GM21515 (cell line): ENCODE data around the gene IDUA.

Source experiments
- ATAC-seq: cut with Tn5 transposase; IDR thresholded peaks from one replicate; pipeline ENCODE4 v1.9.1; 2021; ENCODE audit not compliant: unreplicated experiment

Gene IDUA

DNA sequence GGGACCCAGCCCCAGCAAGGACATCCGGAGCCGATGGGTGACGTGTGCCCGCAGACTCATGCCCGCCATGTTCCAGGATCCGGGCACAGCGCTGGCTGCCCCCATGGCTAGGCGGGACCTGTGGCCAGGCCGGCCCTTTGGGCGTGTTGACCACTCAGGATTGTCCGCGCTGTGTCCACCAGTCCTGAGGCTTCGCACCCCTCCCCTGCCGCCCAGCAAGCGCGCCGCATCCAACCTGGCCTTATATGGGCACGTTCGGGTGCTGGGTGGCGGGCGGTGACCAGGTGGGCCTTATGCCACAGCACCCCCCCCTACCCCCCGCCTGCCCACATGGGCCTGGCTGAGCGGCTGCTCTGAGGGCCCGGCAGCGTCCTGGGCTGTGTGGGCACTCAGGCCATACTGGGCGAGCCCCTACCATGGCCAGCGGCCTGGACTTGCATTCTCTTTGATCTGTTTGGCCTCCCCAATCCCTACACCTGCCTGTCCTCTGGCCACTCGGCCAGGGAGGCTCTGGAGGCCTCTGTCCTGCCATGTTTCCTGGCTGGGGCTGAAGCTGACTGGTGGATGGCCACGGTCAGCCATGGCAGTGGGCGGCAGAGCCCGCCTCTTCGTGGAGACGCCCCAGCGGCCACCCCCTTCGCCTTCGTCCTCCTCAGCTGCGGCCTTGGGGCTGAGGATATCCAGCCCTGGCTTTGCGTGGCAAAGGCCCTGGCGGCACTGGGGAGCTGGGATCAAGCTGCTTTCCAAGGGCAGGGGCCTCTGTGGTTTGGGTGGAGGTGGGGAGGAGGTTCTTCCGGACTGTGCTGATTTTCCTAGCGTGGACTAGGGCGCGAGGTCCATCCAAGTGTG lies 26.6 kb downstream of the IDUA start:
- no peak for ATAC-seq

DNA sequence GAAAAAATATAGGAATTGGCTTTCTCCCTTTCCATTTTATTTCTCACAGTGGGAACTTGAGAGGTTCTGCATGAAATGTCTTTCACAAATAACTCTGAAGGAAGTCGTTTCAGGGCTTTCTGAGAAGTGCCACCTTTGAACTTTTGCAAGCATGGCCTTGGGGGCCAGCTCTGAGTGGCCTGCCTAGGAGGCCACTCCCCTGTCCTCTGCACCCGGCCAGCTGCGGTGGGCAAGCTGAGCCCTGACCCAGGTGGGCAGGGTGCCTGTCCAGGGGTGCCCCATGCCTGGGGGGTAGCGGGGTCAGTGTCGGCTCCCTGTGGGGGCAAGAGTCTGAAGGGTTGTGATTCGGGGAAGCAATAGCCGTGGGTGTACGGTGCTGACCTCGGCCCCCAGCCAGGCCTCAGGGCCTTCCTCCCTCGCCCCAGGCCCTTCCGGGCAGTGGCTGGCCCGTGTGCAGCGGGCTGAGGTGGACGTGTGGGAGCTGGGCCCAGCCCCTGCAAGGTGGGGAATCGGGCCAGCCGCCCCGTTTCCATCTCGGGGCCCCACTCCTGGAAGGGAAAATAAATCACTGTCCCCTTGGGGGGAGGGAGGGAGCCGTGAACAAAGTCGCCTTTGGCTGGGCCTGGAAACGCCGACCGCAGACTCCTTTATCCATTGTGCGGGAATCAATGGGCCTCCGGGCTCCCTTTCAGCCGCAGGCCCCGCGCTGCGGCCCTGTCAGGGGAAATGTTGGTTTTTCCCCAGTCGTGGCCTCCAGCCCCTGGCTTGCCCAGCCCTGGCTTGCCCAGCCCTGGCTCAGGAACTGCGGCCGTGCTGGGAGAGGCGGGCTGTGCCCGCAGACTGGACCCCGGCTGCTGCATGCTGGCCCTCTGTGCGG lies 27.7 kb downstream of the IDUA start:
- no peak for ATAC-seq

DNA sequence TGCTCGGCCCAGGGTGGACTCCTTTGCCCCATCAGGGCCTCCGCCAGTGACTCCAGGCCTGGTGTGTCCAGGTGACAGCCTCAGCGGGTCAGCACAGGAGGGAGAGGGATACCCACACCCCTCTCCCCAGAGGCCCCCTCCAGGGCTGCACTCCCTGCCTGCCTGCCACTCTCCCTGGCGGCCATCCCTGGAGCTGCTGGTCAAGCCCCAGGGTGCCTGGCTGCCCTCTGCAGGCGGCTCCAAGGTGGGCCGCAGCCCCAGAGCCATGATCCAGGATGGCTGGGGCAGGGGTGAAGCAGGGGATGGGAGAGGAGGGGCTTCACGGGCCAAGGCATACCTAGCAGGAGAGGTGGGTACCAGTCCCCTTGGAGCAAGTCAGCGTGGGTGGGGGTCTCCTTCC lies 28.3 kb downstream of the IDUA start:
- no peak for ATAC-seq

DNA sequence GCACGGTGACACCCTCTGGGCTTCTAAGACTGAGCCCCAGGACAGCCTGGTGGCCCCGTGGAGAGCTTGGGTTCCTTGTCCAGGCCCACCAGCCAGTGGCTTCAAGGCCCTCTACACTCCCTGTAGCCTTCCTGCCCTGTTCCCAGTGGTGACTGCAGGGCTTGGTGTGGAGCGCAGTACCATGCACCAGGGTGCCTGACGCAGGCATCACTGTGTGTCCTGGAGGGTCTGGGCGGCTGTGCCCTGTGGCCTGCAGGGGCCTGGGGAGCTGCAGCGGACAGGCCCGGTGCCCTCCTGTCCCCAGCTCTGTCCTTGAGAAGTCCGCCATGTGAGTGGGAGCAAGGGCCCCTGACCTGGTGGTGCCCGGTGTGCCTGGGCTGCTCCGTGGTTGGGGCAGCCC lies 28.9 kb downstream of the IDUA start:
- ATAC-seq: no peak

DNA sequence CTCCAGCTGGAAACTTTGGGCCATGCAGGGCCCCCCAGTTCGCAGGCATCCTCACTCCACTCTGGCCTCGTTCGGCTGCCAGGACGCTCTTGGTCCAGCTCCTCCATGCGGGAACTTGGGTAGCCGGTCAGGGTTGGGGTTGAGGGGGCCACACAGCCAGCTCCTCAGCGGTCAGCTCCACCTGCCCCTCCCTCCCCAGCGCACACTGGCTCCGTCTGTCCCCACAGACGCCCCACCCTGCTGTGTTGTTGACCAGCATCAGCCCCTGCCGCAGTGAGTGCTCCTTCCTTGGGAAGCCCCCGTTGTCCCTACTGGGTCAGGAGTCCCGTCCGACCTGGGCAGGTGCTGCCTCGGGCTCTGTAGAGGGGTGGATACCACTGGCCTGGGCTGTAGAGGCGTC lies 30.4 kb downstream of the IDUA start:
- ATAC-seq: no peak

DNA sequence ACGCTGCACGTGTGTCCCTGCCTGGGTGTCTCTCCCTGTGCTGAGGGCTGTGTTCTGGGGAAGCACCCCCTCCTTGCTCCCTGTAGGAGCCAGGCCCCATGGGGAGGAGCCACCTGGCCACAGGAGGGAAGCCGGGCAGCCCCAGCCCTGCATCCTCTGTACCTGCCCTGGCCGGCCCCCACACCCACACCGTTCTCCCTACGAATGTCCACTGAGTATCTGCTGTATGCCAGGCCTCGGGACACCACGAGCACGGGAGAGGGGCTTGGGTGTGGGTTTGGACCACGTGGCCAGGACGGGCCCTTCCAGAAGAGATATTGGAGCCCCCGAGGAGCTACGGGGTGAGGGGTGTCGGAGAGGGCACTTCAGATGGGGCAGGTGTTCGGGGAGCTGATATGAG lies 30.9 kb downstream of the IDUA start:
- no peak for ATAC-seq

DNA sequence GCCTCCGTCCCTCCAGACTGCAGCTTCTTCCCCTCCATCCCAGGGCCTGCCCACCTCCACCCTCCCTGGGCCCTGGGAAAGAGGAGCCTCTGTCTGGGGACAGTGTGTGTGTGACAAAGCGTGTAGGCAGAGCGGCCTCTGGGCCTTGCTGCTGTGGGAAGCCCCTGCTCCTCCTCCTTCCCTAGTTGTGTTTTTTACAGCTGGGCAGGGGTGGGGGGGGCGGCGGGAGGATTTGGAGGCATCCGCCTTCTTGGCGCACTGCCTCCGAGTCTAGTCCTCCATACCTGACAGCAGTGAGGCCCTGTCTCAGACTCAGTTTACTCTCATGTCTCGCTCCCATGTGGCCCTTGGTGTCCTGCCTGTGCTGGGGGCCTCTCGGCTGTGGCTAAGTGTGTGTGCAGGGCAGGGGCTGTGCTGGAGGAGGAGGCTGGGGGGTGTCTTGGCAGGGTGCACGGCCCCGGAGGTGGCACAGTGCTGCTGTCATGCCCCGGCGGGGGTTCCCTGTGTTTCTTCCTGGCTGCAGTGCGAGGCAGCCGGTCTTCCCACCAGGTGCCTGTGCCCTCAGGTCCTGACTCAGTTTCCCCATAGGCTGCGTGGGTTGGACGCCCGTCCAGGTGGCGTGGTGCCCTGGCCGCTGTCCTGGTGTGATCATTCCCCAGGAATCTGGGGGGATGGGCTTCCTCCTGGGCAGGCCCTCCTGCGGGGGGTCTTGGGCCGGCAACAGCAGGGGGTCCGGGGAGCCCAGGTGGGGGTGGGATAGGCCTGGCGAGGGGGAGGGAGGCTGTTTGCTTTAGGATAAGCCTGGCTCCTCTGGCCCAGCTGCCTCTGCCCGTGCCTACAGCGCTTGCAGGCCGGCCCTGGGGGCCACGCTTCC lies 31.5 kb downstream of the IDUA start:
- ATAC-seq: no peak

DNA sequence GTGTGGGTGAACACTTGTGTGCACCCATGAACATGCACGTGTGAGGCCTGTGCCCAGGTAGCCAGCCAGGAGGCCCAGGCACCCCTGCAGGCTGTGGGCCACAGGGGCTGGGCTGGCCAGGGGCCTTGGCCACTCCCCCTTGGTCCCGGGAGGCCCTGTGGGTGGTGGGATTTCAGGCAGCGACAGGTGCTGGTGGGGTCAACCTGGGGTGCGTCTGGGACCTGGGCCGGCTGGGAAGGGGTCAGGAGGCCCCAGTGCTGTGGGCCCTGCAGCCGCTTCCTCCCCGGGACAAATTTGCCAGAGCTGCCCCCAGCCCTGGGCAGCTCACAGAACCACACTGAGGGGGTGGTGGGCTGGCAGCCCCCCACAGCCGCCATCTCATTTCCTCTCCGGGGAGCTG lies 32.5 kb downstream of the IDUA start:
- ATAC-seq: no peak

DNA sequence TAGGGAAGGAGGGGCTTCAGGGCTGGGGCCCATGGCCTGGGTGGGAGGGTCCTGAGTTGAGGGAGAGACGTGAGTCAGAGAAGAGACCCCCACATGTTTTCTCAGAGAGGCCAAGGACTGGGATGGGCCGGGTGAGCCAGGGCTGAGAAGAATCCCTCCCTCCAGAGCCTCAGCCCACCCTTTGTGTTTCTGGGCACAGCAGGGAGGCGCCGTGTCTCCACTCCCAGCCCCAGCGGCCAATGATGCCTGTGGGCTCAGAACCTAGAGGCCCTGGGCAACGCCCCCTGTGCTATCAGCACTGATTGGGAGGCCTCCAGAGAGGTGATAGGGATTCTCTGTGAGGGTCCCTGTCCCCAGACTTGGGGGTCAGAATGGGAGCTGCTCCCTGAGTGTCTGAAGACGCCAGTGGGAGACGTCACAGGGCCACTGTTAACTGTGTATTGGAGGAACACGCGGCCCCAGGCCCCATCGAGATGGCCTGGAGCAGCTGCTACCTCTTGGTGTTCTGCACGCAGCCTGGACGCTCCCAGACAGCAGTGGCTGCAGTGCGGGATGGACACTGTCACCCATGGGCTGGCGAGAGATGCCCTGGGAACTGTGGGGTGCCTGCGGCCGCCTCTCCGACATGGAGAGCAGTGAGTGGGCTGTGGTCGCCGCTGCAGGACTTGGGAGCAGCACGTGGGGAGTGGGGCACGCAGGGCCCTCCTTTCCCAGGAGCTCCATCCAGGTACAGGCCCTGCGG lies 33.1 kb downstream of the IDUA start:
- ATAC-seq: no peak

DNA sequence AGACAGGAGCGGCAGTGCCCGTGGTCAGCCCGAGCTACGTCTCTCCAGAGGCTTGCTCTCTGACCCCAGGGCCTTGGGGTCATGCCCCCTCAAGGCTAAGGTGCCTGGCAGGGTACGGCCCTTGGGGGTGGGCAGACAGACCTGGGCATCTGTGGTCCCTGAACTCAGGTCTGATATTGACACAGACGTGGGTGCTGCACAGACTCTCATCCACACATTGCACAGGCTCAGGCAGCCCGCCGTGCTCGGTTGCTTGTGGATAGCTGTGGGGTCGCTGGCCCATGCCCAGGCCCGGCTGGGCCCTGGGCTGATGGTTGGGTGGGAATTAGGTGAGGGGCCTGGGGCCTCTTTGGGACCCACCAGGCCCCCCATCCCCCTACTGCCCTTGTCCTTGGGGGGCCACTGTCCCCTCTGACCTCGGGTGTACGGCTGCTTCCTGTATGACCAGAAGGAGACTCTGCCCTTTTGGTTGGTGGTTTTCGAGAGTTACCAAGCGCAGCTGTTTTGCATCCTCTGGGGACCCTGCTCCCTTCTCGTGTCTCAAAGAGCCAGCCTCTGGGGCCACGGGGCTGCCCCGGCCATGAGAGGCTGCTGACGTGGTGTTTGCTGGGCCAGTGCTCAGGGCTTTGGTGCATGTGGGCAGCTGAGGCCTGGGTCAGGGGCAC lies 34.7 kb downstream of the IDUA start:
- ATAC-seq: peak; percentile 69

DNA sequence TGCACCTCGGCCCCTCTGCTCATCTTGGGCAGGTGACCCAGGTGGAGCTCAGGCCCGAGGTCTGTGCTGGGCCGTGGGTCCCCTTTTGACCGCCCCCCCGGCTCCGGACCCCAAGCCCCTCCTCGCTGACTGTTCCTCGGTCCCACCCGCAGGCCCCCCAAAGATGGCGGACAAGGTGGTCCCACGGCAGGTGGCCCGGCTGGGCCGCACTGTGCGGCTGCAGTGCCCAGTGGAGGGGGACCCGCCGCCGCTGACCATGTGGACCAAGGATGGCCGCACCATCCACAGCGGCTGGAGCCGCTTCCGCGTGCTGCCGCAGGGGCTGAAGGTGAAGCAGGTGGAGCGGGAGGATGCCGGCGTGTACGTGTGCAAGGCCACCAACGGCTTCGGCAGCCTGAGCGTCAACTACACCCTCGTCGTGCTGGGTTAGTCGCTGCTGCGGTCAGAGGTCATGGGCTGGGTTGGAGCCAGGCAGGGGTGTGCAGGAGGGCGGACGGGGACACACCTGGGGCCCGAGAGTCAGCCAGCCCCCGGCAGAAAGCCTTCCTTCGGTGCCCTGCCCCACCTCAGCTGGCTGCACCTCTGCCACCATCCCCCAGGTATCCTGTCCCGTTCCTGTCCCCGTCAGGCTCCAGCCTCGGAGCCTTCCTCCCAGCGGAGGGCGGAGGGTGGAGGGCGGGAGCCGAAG lies 35.4 kb downstream of the IDUA start:
- ATAC-seq: no peak

DNA sequence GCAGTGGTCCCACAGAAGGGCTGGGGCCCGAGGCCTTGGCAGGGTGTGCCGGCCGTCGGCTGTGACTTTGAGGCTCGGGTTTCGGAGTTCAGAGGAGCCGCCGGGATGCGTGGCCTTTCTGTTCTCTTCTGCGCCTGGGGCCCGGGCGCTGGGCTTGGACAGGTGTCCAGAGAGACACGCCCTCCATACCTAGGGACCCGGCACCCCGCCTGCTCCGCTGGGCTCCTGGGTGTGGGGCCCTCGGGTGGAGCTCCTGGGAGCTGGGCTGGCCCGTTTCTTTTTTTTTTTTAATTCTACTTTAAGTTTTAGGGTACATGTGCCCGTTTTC lies 35.9 kb downstream of the IDUA start:
- no peak for ATAC-seq

DNA sequence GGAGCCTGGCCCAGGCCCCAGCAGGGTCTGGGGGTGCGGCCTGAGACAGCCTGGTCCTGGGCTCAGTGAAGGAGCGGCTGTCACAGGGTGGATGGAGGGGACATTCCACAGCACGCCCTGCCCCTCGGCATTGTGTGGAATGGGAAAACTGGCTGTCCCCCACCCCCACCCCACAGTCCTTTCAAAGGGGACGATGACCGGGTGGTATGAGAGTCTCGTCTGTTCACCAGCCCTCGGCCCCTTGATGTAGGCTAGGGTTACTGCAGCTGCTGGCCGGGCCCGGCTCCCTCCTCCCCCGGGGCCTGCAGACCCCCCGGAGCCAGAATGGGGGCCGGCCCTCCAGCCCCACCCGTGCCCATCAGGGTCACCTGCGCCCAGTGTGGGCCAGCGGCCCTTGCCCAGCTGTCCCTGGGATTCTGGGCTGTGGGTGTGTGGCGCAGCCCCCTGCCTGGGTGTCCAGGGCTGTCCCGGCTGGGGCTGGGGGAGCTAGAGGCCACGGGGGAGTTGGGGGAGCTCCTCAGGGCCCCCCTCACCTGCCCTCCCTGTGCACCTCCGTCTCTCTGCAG lies 36.3 kb downstream of the IDUA start:
- ATAC-seq: no peak

DNA sequence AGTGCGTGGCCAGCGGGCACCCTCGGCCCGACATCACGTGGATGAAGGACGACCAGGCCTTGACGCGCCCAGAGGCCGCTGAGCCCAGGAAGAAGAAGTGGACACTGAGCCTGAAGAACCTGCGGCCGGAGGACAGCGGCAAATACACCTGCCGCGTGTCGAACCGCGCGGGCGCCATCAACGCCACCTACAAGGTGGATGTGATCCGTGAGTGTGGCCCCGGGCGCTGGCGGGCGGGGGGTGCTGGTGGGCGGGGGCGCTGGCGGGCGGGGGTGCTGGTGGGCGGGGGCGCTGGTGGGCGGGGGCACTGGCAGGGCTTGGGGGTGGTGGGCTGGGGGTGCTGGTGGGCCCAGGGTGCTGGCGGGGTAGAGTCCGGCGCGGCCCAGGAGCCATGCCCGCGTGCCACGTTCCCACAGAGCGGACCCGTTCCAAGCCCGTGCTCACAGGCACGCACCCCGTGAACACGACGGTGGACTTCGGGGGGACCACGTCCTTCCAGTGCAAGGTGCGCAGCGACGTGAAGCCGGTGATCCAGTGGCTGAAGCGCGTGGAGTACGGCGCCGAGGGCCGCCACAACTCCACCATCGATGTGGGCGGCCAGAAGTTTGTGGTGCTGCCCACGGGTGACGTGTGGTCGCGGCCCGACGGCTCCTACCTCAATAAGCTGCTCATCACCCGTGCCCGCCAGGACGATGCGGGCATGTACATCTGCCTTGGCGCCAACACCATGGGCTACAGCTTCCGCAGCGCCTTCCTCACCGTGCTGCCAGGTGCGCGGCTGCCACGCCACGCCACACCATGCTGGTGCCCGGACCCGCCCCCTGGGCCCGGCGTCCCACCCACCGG lies 37.3 kb downstream of the IDUA start:
- ATAC-seq: no peak

DNA sequence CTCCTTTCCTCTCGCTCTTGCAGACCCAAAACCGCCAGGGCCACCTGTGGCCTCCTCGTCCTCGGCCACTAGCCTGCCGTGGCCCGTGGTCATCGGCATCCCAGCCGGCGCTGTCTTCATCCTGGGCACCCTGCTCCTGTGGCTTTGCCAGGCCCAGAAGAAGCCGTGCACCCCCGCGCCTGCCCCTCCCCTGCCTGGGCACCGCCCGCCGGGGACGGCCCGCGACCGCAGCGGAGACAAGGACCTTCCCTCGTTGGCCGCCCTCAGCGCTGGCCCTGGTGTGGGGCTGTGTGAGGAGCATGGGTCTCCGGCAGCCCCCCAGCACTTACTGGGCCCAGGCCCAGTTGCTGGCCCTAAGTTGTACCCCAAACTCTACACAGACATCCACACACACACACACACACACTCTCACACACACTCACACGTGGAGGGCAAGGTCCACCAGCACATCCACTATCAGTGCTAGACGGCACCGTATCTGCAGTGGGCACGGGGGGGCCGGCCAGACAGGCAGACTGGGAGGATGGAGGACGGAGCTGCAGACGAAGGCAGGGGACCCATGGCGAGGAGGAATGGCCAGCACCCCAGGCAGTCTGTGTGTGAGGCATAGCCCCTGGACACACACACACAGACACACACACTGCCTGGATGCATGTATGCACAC lies 38.2 kb downstream of the IDUA start:
- ATAC-seq: no peak

DNA sequence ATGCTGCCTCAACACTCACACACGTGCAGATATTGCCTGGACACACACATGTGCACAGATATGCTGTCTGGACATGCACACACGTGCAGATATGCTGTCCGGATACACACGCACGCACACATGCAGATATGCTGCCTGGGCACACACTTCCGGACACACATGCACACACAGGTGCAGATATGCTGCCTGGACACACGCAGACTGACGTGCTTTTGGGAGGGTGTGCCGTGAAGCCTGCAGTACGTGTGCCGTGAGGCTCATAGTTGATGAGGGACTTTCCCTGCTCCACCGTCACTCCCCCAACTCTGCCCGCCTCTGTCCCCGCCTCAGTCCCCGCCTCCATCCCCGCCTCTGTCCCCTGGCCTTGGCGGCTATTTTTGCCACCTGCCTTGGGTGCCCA lies 39.3 kb downstream of the IDUA start:
- peak; percentile 58 for ATAC-seq

DNA sequence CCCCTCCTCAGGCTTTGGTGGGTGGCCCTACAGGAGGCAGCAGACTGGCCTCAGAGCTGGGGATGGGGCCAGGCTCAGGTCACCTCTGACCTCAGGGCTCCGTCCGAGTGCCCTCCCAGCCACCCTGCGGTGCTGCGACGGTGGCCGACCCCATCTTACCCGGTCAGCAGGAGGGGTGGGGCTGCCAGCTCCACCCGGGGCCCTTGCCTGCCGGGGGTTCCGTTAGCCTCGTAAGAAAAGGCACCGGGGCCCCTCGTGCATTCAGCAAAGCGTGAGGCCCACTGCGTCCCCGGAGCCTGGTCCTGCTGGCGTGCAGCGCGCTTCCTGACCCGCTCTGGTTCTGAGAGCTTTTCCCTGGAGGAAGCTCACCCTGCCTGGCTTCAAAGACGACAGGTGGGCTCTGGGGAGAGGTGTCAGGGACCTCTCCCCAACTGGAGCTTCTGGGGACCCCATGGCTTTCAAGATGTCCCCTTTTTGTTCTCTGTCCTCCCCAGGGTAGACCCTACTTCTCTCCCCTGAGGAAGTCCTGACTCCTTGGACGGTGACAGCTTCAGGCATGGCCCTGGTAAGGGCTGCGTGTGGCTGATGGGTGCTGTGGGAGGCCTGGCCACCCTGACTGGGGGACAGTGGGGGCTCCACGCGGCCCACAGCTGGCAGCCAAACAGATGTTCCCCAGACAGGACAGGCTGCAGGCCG lies 40.5 kb downstream of the IDUA start:
- ATAC-seq: no peak
